ENCODE measurements around the gene E2F2. TPM values are rescaled to one million over a fixed set of nuclear protein-coding genes. Genes with fewer than 3 reads are reported as not detected.

The E2F2 gene
- total and polyA plus RNA-seq, 2 experiments from 2014 or later: 0.85 to 1.2 TPM

DNA sequence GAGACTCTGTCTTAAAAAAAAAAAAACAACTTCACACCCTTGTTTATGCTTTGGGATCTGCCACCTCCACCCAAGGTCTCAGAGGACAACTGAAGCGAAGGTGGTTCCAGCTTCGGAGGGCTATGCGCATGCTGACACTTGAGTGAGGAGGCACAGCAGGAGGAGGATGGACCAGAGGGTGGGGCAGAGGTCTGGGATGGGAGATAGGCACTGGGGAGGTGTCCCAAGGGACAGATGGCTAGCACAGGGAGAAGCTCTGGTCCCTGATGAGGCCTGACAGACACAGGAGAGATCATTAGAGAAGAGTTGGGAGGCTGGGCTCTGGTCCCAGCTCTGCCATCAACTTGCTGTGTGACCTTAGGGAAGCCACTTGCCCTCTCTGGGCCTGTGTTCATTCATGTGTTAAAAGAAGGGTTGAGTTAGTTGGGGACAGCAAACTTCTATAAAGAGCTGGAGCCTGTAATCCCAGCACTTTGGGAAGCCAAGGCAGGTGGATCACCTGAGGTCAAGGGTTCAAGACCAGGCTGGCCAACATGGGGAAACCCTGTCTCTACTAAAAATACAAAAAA lies 16.8 kb downstream of the E2F2 start:
- Histone ChIP-seq H3K9me3 (ENCODE audit: low read depth) (no peaks in the 10 kb centered on the region), H2AFZ (no peak overlapping the region), H3K36me3 (replicated peaks; ENCODE audit: insufficient read depth, low read depth) (no peaks in the 10 kb centered on the region), H3K27me3 (no peaks in the 10 kb centered on the region), H3K79me2 (no peaks in the 10 kb centered on the region), H3K4me3 (no peak overlapping the region), H3K4me2 (no peak overlapping the region), H3K4me1 (ENCODE audit: insufficient read depth) (no peaks in the 10 kb centered on the region), H3K27ac (no peak overlapping the region), H4K20me1 (ENCODE audit: insufficient read depth, poor library complexity, severe bottlenecking) (no peaks in the 10 kb centered on the region), H3K9me2 (replicated peaks; ENCODE audit: insufficient read depth) (no peaks in the 10 kb centered on the region)
- 93% methylated on average over 3 of the region's 3 CpGs for WGBS (ENCODE audit: low lambda C conversion rate, missing lambda C conversion rate)
- no peak for TF ChIP-seq EZH2 (IDR thresholded peaks at IDR 0.05; ENCODE audit: borderline replicate concordance)
- TF ChIP-seq EZH2phosphoT487 (IDR thresholded peaks at IDR 0.05; ENCODE audit: low read depth, severe bottlenecking, unreplicated experiment): no peak
- TF ChIP-seq, protein P1, sequence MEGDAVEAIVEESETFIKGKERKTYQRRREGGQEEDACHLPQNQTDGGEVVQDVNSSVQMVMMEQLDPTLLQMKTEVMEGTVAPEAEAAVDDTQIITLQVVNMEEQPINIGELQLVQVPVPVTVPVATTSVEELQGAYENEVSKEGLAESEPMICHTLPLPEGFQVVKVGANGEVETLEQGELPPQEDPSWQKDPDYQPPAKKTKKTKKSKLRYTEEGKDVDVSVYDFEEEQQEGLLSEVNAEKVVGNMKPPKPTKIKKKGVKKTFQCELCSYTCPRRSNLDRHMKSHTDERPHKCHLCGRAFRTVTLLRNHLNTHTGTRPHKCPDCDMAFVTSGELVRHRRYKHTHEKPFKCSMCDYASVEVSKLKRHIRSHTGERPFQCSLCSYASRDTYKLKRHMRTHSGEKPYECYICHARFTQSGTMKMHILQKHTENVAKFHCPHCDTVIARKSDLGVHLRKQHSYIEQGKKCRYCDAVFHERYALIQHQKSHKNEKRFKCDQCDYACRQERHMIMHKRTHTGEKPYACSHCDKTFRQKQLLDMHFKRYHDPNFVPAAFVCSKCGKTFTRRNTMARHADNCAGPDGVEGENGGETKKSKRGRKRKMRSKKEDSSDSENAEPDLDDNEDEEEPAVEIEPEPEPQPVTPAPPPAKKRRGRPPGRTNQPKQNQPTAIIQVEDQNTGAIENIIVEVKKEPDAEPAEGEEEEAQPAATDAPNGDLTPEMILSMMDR (IDR thresholded peaks at IDR 0.05; ENCODE audit: poor library complexity): no peak
- no peak for DNase-seq (ENCODE audit: low spot score)

DNA sequence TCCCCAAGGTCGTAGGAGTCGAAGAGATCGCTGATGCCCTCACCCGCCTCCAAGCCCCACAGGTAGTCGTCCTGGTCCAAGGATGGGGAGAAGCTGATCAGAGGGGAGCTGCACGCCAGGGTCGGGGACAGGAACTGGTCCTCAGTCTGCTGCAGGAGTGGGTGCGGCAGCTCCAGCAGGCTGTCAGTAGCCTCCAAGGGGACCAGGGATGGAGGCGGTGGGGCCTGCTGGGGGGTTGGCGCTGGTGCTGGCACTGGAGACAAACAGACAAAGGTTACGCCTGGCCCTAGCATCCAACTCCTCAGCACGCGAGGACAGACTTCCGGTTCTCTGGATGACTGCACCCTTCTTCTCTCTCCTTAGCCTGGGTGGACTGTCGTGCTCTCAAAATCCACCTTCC lies 21.1 kb downstream of the E2F2 start:
- H3K79me2 ChIP-seq: no peaks in the 10 kb centered on the region
- no peaks in the 10 kb centered on the region for H3K36me3 ChIP-seq (replicated peaks; ENCODE audit: insufficient read depth, low read depth)
- no peaks in the 10 kb centered on the region for H3K27me3 ChIP-seq
- no peaks in the 10 kb centered on the region for H3K4me1 ChIP-seq (ENCODE audit: insufficient read depth)
- H3K9me3 ChIP-seq (ENCODE audit: low read depth): no peaks in the 10 kb centered on the region
- no peaks in the 10 kb centered on the region for H4K20me1 ChIP-seq (ENCODE audit: insufficient read depth, poor library complexity, severe bottlenecking)
- no peak overlapping the region for H3K4me2 ChIP-seq
- H3K4me3 ChIP-seq: no peak overlapping the region
- H2AFZ ChIP-seq: no peak overlapping the region
- WGBS (ENCODE audit: low lambda C conversion rate, missing lambda C conversion rate): 96% methylated on average over 15 of the region's 15 CpGs
- H3K9me2 ChIP-seq (replicated peaks; ENCODE audit: insufficient read depth): no peaks in the 10 kb centered on the region
- DNase-seq (ENCODE audit: low spot score): no peak
- H3K27ac ChIP-seq: no peak overlapping the region
- TF ChIP-seq, protein P1 (IDR thresholded peaks at IDR 0.05; ENCODE audit: poor library complexity): no peak

DNA sequence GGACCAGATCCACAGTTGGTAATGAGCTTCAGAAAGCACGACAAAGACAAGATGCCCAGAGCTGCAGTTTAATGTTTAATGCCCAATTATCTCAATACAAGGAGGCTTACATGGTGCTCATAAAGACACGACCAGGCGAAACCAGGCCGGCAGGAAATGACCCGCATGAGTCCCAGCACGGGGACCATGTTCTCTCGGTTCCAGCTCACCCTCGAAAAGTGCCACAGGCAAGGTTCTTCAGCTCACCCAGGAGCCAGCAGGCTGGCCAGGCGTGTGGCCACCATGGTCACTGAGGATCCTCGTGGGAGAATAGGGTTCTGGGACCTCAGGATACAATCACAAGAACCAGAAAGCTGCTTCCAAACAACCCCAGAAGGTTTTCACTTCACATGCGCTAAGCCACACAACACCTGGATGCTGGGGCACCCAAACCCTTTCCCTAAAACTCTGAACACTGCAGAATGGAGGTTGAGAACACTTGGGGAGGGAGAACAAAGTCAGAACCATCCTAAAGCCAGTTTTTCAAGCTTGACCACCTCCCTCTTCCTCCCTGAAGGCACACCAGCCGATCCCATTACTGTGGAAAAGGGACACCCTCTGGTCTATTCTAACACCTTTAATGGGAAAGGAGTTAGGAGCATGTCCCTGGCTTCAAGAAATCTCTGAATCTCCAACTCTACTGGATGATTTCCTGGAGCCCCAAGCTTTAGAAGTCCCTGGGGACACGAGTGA lies 24.5 kb downstream of the E2F2 start:
- no peak for DNase-seq (ENCODE audit: low spot score)
- Histone ChIP-seq H3K27ac (no peak overlapping the region), H3K9me2 (replicated peaks; ENCODE audit: insufficient read depth) (no peaks in the 10 kb centered on the region), H3K4me3 (no peak overlapping the region), H3K79me2 (no peaks in the 10 kb centered on the region), H3K4me2 (no peak overlapping the region), H4K20me1 (ENCODE audit: insufficient read depth, poor library complexity, severe bottlenecking) (no peaks in the 10 kb centered on the region), H3K9me3 (ENCODE audit: low read depth) (no peaks in the 10 kb centered on the region), H3K27me3 (no peaks in the 10 kb centered on the region), H3K36me3 (replicated peaks; ENCODE audit: insufficient read depth, low read depth) (no peaks in the 10 kb centered on the region), H3K4me1 (ENCODE audit: insufficient read depth) (no peaks in the 10 kb centered on the region), H2AFZ (no peak overlapping the region)
- 83% methylated on average over 13 of the region's 13 CpGs for WGBS (ENCODE audit: low lambda C conversion rate, missing lambda C conversion rate)
- TF ChIP-seq EZH2phosphoT487 (IDR thresholded peaks at IDR 0.05; ENCODE audit: low read depth, severe bottlenecking, unreplicated experiment): no peak
- TF ChIP-seq, protein P1 (IDR thresholded peaks at IDR 0.05; ENCODE audit: poor library complexity): no peak
- no peak for TF ChIP-seq EZH2 (IDR thresholded peaks at IDR 0.05; ENCODE audit: borderline replicate concordance)
